ENCODE data around the gene TBK1. TPM values are rescaled to one million over a fixed set of nuclear protein-coding genes. Genes with fewer than 3 reads are reported as not detected.
A peak's percentile ranks its signal among the peaks of the same experiment; 100 is the strongest.

TBK1 gene
- total and polyA plus RNA-seq, 9 of the 15 experiments (the other 6 are each of a cell fraction or from before 2014, with no cell fraction given) = 20.4 to 42.0 (median 27.8) TPM

DNA sequence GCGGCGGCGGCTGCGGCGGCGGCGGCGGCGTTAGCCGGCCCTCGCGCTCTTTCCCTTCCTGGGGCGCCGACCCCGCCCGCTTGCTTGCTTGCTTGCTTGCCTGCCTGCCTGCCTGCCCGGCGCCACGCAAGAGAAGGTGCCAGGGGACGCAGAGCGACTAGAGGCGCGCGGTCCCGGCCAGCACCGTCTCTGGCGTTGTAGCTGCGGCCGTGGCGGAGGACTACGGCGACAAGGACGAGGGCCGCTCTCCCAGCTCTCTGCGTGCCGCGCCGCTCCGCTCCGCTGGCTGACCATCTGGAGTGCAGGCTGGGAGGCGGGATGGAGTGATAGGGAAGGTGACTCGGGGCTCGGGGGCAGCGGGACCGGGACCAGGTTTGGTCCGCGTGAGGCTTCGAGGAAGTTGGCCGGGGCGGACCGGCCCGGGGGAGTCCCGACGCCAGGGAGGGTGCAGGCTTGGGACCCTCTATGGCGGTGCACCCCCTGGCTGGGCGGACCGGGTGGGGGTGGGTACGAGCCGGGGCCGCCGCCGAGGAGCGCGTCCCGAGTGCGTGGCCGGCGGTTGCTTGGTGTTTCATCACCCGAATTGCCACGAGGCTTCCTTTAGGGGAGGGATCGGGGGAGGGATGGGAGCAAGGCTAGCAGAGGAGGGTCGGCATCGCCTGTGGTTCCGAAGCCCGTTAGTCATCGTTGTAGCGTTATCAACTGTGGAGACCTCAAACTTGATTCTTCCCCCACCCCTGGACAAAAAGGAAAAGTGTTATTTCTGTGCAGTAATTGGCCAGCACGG is 47.3 kb upstream of the TBK1 start (continued):
- no peak for TF ChIP-seq HMG20A (CRISPR knock-in tag; conservative IDR thresholded peaks at IDR 0.05)
- no peak for TF ChIP-seq KLF16 (IDR thresholded peaks at IDR 0.05)
- TF ChIP-seq TFAM (CRISPR knock-in tag; conservative IDR thresholded peaks at IDR 0.05) = no peak
- TF ChIP-seq RAD51 (IDR thresholded peaks at IDR 0.05; ENCODE audit: borderline replicate concordance, low read depth) = no peak
- TF ChIP-seq, protein P1, sequence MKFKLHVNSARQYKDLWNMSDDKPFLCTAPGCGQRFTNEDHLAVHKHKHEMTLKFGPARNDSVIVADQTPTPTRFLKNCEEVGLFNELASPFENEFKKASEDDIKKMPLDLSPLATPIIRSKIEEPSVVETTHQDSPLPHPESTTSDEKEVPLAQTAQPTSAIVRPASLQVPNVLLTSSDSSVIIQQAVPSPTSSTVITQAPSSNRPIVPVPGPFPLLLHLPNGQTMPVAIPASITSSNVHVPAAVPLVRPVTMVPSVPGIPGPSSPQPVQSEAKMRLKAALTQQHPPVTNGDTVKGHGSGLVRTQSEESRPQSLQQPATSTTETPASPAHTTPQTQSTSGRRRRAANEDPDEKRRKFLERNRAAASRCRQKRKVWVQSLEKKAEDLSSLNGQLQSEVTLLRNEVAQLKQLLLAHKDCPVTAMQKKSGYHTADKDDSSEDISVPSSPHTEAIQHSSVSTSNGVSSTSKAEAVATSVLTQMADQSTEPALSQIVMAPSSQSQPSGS (CRISPR knock-in tag; IDR thresholded peaks at IDR 0.05) = no peak
- TF ChIP-seq, protein P2, sequence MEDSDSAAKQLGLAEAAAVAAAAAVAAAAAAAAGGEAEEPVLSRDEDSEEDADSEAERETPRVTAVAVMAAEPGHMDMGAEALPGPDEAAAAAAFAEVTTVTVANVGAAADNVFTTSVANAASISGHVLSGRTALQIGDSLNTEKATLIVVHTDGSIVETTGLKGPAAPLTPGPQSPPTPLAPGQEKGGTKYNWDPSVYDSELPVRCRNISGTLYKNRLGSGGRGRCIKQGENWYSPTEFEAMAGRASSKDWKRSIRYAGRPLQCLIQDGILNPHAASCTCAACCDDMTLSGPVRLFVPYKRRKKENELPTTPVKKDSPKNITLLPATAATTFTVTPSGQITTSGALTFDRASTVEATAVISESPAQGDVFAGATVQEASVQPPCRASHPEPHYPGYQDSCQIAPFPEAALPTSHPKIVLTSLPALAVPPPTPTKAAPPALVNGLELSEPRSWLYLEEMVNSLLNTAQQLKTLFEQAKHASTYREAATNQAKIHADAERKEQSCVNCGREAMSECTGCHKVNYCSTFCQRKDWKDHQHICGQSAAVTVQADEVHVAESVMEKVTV (CRISPR knock-in tag; IDR thresholded peaks at IDR 0.05) = peak; percentile 53; the same call in 1 of the 2 replicates
- TF ChIP-seq TAF15 (IDR thresholded peaks at IDR 0.05; ENCODE audit: low read depth, low read length) = no peak
- TF ChIP-seq SETDB1 (IDR thresholded peaks at IDR 0.05; ENCODE audit: low read length) = no peak
- TF ChIP-seq, protein P3, sequence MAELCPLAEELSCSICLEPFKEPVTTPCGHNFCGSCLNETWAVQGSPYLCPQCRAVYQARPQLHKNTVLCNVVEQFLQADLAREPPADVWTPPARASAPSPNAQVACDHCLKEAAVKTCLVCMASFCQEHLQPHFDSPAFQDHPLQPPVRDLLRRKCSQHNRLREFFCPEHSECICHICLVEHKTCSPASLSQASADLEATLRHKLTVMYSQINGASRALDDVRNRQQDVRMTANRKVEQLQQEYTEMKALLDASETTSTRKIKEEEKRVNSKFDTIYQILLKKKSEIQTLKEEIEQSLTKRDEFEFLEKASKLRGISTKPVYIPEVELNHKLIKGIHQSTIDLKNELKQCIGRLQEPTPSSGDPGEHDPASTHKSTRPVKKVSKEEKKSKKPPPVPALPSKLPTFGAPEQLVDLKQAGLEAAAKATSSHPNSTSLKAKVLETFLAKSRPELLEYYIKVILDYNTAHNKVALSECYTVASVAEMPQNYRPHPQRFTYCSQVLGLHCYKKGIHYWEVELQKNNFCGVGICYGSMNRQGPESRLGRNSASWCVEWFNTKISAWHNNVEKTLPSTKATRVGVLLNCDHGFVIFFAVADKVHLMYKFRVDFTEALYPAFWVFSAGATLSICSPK (IDR thresholded peaks at IDR 0.05; ENCODE audit: borderline replicate concordance) = no peak
- TF ChIP-seq FOSL1 (tag; conservative IDR thresholded peaks at IDR 0.05) = peak; percentile 91
- peak; percentile 94 for TF ChIP-seq CEBPB (tag; IDR thresholded peaks at IDR 0.05)
- TF ChIP-seq E2F3 (CRISPR knock-in tag; IDR thresholded peaks at IDR 0.05) = 0 out of 2 replicates have a peak, but pooled peaks have one; percentile 34
- no peak for TF ChIP-seq MECOM (CRISPR knock-in tag; IDR thresholded peaks at IDR 0.05)
- TF ChIP-seq MBD2 (IDR thresholded peaks at IDR 0.05; ENCODE audit: borderline replicate concordance, low read depth) = no peak; the same call in none of the 2 replicates
- TF ChIP-seq ZBTB1 (CRISPR knock-in tag; IDR thresholded peaks at IDR 0.05; ENCODE audit: borderline replicate concordance, low read depth) = peak; percentile 85
- TF ChIP-seq ZFPM2 (CRISPR knock-in tag; IDR thresholded peaks at IDR 0.05) = peak; percentile 40; the same call in 1 of the 2 replicates
- TF ChIP-seq ZNF175 (CRISPR knock-in tag; IDR thresholded peaks at IDR 0.05; ENCODE audit: low read depth) = 0 out of 2 replicates have a peak, but pooled peaks have one; percentile 19
- peak; percentile 79 for TF ChIP-seq EP300 (IDR thresholded peaks at IDR 0.05; ENCODE audit: low read length)
- TF ChIP-seq SRSF3 (IDR thresholded peaks at IDR 0.05; ENCODE audit: insufficient read depth, low read length) = peak; percentile 100
- TF ChIP-seq ZNF507 (tag; conservative IDR thresholded peaks at IDR 0.05) = no peak
- TF ChIP-seq, protein P4, sequence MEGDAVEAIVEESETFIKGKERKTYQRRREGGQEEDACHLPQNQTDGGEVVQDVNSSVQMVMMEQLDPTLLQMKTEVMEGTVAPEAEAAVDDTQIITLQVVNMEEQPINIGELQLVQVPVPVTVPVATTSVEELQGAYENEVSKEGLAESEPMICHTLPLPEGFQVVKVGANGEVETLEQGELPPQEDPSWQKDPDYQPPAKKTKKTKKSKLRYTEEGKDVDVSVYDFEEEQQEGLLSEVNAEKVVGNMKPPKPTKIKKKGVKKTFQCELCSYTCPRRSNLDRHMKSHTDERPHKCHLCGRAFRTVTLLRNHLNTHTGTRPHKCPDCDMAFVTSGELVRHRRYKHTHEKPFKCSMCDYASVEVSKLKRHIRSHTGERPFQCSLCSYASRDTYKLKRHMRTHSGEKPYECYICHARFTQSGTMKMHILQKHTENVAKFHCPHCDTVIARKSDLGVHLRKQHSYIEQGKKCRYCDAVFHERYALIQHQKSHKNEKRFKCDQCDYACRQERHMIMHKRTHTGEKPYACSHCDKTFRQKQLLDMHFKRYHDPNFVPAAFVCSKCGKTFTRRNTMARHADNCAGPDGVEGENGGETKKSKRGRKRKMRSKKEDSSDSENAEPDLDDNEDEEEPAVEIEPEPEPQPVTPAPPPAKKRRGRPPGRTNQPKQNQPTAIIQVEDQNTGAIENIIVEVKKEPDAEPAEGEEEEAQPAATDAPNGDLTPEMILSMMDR (IDR thresholded peaks at IDR 0.05 in 2 of 3, conservative IDR thresholded peaks at IDR 0.05 in 1 of 3; ENCODE audit: insufficient read depth in 2 of 3, low read depth in 1 of 3, low read length in 3 of 3) = no peak
